ENCODE measurements around the gene MTMR4. TPM values are rescaled to one million over a fixed set of nuclear protein-coding genes. Genes with fewer than 3 reads are reported as not detected.

MTMR4 gene
- 6.0 to 10.4 TPM (median 9.1 TPM) in 5 replicates for total RNA-seq (2022; extraction: Qiagen RNA extraction)

DNA sequence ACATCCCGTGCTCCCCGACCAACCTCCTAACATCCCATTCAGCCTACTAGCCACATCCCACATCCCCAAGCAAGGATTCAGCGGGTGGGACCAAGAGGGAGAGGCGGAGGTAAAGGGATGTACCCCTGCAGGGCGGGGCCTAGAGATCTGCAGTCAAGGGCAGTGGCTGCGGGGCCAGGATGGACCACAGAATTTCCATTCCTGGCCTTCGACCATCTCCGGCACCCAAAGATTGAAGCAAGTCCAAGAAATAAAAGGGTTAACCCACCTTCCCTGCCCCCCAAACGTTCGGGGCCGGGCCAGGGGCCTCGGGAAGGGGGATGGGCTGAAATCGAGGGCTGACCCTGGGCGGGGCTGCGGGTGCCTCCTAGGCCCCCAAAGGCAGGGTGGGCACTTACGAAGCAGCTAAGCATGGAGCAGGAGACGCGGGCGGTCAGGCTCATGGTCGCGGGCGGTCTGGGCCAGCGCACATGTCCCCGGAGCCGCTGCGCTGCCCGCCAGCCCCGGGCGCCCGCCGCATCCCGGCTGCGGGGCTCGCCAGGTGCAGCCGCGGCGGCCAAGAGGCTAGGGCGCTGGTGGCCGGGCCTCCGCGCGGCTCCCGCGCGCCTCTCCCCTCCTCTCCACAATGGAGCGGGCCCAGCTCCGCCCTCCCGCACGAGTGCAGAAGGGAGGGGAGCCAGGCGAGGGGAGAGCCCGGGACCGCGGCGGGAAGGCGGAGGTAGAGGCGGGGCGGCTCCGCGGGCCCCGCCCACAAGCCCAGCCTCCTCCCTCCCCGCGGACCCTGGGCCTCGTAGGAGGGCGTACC, at the start of gene MTMR4:
TSS of gene MTMR4 (minus strand) at position 674 of the 805 bp plus-strand sequence. CDS start at position 443, 231 bp downstream.

DNA sequence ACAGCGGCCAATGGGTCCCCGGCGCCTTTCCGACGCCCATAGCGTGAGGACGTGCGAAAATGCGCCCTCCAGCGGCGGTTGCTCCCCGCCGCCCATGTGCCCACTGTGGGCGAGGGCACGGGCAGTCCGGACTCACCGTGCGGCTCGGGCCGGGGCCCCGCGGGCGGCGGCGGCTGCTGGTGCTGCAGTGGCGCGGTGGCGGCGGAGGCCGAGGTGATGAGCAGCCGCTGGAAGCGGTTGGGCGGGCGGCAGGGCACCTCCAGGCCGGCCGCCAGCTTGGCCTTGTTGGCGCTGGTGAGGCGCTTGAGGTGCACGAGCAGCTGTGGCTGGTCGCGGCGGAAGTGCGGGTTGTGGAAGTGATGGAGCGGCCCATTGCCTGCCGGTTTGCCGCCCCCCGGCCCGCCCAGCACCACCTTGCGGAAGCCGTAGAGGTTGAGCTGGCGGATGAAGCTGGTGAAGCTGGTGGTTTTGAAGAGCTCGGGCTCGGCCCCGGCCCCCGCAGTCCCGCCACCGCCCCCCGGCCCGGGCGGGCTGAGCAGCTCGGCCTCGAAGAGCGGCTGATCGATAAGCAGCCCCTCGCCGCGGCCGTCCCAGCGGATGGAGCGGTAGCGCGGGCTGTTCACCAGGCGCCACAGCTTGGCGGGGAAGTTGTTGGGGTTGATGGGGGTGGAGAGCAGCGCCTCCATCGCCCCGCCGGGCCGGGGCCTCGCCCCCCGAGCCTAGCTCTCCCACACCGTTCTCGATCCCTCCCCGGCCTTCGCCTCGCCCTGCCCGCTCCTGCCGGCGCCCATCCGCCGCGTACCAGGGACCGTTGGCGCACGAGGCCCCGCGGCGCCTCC, 26.6 kb downstream of the MTMR4 start, which contains the start of gene HSF5:
TSS of gene HSF5 (minus strand) at position 820 of the 839 bp plus-strand sequence. CDS start at position 686, 134 bp downstream.

Other genes with a start within 250 kb of the MTMR4 start
- gene MPO, start 233.7 kb downstream of the MTMR4 start, total RNA-seq (2022; extraction: Qiagen RNA extraction): not detected in 5 replicates
- not detected in 5 replicates for gene TSPOAP1, start 185.8 kb downstream of the MTMR4 start, total RNA-seq (2022; extraction: Qiagen RNA extraction)
- gene SUPT4H1, start 162.4 kb downstream of the MTMR4 start, total RNA-seq (2022; extraction: Qiagen RNA extraction): 107 to 181 TPM (median 150 TPM) in 5 replicates
- 0.17 to 0.44 TPM (median 0.24 TPM) in 5 replicates for gene RNF43, start 97.1 kb downstream of the MTMR4 start, total RNA-seq (2022; extraction: Qiagen RNA extraction)
- gene HSF5, start 26.2 kb downstream of the MTMR4 start, total RNA-seq (2022; extraction: Qiagen RNA extraction): not detected in 5 replicates
- 0.07 to 0.16 TPM (median 0.15 TPM) in 5 replicates for gene TEX14, start 177.4 kb upstream of the MTMR4 start, total RNA-seq (2022; extraction: Qiagen RNA extraction)
- 54.5 to 61.5 TPM (median 57.5 TPM) in 5 replicates for gene RAD51C, start 178.0 kb upstream of the MTMR4 start, total RNA-seq (2022; extraction: Qiagen RNA extraction)
- 0.06 to 0.08 TPM (median 0.07 TPM) in 5 replicates for gene PPM1E, start 241.2 kb upstream of the MTMR4 start, total RNA-seq (2022; extraction: Qiagen RNA extraction)

Measured in A549 treated with CORT108297 at 1 μM for 4 hours (cell line).